Measurements from ENCODE around the gene CDK2. TPM values are rescaled to one million over a fixed set of nuclear protein-coding genes. Genes with fewer than 3 reads are reported as not detected.
"Not testable (repeated sequence)": the region's sequence is repeated elsewhere in the genome, so short reads cannot be mapped to it uniquely, and the experiment has no call there.

The CDK2 gene
- 54.7 and 85.4 TPM in 2 replicates for total RNA-seq (2014; rRNA removed; shearing (Covaris generic))

DNA sequence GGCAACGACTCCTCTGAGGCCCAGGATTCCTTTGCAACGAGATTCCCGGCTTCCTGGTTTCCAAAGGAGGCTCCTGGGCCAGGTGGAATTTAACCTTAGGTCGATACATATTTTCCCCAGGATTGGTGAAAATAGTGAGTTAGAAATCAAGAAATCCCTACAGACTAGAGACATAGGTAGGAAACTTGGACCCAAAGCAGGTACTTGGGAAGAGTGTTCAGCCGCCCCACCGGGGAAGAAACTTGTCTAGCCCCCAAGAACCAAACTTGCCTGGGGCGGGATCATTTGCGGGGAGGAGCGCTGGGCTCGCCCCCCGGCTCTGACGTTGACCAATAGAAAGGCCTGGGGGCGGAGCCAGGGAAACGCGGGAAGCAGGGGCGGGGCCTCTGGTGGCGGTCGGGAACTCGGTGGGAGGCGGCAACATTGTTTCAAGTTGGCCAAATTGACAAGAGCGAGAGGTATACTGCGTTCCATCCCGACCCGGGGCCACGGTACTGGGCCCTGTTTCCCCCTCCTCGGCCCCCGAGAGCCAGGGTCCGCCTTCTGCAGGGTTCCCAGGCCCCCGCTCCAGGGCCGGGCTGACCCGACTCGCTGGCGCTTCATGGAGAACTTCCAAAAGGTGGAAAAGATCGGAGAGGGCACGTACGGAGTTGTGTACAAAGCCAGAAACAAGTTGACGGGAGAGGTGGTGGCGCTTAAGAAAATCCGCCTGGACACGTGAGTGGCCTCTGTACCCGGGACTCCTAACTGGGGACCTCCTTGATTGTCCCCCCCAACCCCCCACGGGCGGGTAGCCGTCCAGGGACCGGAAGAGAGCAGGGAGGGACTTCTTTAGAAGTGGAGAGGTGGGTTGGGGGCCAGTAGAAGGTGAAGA lies at the start of gene CDK2:
Gene CDK2, plus strand, starts transcription at position 423 of the 874 bp plus-strand sequence. Its CDS starts 179 bp downstream, at position 602.
- DNase-seq (ENCODE audit: low read depth) = peak; percentile 82

DNA sequence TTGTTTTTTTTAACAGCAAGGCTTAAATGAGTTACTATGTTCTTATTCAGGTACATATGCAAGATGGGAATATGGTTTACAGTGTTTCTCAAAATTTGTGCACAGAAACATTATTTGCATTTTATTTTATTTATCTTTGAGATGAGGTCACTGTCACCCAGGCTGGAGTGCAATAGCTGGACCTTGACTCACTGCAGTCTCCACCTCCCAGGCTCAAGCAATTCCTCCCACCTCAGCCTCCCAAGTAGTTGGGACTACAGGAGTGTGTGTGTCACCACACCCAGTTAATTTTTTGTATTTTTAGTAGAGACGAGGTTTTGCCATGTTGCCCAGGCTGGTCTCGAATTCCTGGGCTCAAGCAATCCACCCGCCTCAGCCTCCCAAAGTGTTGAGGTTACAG lies 47.6 kb upstream of the CDK2 start:
- DNase-seq (ENCODE audit: low read depth) = not testable (repeated sequence)

GRCh38 chr12:55922126-55922525 lies 44.5 kb upstream of the CDK2 start:
- no peak for DNase-seq (ENCODE audit: low read depth)

- not testable (repeated sequence) for DNase-seq (ENCODE audit: low read depth)
These were observed 43.0 kb upstream of the CDK2 start for GRCh38 chr12:55923648-55924047.

DNA sequence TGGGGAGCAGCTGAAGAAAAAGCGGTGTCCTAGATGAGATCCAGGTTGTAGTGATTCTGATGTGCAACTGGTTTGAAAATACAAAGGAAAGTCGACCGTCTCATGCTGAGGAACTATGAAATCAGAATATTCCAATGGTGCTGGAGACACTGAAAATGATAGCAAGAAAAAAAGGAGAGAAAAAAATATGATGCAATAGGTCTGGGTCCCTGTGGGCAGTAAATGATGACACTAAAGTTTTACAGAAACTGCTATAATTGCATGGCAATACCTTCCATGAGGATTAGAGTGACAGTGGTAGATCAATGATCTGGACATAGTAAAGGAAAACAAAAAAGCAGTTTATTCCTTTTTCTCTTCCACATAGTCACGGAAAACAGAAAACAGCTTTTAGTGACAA lies 41.3 kb upstream of the CDK2 start:
- no peak for DNase-seq (ENCODE audit: low read depth)

DNA sequence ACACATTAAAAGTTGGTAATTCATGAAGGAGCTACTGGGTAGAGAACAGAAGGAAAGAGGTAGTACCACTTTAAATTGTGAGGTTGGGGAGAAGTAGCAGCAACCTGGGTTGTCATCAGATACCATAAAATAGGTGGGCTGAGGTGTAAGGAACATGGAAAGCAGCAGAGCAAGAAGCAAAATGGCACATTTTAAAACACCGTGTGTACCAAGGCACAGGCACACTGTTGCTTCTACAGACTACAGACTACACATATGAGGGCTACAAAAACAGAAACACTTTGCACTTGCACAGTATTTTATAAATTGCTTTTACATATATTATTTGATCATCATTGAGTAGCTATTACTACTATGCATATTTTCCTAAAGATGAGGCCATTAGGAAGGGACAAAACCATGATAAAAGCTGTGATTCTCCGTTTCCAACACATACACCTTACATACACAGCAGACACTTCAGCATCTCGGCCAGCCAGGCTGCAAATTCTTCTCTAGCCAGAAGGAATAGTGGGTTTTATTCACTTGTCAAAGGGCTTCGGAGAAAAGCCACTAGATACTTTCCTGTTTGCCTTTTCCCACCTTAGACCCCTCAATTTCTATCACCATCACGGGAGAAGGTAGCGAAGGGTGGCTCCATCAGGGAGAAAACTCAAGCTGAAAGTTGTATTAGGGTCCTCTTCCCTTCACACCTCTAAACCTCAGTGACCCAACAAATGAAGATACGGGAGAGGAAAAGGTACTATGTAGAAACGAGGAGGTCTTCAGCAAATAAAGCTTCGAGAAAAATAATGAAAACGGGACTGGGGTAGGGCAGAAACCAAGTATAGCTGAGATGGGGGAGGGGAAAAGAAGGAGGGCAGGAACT lies 40.5 kb upstream of the CDK2 start:
- DNase-seq (ENCODE audit: low read depth) = no peak

- peak; percentile 88 for DNase-seq (ENCODE audit: low read depth)
These were observed 39.7 kb upstream of the CDK2 start for GRCh38 chr12:55926738-55927587.

DNA sequence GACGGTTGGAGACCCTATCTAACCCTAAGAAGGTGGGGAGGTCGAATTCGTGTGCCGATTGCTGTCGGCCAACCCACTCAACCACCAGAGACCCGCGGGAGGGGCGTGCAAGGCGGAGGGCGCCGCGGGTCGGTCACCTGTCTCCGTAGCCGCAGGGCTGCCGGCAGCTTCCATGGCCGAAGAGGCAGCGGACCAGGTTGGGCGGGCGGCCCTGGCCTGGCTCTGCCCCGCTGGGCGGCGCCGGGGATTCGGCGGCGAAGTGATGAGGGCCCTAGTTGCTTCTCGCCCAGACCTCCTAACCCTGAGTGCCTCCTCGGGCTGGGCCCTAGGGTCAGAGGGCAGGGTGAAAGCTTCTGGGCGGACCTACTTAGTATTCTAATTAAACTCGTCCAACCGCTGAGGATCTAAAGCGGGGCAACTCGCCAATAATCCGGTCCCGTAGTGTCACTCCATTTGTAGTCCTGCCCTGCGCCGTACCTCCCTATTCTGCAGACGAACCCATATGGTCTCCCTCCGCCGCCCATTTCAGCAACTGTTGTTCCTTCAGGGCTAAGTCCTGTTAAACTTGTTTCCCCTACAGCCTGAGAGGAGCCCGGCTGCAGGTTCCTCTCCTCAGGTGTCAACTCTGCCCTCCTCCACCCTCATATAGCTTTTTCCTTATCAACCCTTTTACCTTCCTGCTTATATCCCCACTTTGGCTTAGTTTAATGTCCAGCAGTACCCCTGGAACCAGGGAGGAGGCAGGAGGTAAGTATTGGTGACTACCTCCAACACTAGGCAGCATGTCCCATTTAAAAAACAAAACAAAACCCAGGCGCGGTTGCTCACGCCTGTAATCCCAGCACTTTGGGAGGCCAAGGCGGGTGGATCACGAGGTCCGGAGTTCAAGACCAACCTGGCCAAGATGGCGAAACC lies 38.8 kb upstream of the CDK2 start, which contains the start of gene PYM1:
Gene PYM1, minus strand, starts transcription at position 307 of the 915 bp plus-strand sequence. Its CDS starts 133 bp downstream, at position 174.
- DNase-seq (ENCODE audit: low read depth) = peak; percentile 72

DNA sequence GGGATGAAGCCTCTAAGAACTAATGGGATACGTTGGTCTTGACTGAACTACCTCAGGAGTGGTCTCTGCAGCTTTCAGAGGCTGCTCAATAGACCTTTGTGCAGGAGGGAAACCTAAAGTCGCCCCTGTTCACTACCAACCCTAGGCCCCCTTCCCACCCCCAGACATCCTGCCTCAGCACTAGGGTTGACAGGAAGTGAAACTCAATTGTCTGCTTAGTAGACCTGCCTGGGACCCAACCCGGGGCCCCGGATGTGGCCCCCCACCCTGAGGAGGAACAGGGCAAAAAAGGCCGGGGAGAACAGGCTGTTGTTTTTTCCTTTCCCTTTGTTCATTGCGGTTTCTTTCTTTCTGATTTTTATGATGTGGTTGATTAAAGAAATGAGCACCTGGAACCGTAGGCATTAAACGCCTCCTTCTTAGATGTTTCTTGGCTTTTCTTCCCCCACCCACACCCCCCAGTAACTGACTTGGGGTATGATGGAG lies 37.3 kb upstream of the CDK2 start:
- DNase-seq (ENCODE audit: low read depth) = no peak

- peak; percentile 56 for DNase-seq (ENCODE audit: low read depth)
These were observed 35.8 kb upstream of the CDK2 start, which contains the start of gene DGKA for GRCh38 chr12:55930771-55931316. TSS of gene DGKA (plus strand) at chr12:55931162. CDS start at chr12:55936504, 5,342 bp downstream.

- peak; percentile 16 for DNase-seq (ENCODE audit: low read depth)
These were observed 35.3 kb upstream of the CDK2 start for GRCh38 chr12:55931317-55931779.

DNA sequence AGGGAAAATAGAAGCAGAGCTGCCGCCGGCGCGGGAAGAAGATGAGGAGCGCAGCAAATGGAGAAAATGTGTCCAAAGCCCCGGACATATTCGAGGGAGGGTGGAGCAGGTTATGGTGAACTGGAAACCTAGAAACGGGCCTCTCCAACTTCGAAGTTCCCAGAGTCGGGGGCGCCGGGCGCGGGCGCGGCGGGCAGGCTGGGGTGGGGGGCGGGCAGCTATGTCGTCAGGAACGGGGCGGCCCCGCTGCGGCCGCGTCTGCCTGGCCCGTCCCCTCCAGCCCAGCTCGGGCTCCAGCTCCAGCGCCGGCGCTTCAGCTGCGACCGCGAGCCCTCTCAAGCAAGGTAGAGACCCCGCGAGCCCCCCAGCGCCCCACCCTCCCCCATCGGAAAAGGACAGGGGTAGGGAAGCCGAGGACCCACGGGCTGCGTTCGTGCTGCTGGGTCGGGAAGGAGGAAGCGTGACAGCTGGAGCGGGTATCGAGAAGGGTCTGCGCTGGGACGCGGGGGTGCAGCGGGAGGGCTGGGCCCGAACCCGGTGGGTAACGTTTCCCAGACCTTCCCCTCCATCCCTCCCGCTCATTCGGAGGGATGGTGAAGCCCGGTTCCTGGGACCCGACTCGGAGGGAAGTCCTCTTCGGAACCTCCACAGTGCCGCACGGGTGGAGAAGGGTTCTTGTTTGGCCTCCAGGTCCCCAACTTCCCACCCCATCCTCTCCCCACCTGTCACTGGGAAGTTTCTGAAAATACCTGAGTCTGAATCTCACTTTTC lies 34.7 kb upstream of the CDK2 start:
- DNase-seq (ENCODE audit: low read depth) = peak; percentile 40

- DNase-seq (ENCODE audit: low read depth) = no peak
These were observed 34.1 kb upstream of the CDK2 start for GRCh38 chr12:55932551-55932910.

- DNase-seq (ENCODE audit: low read depth) = peak; percentile 63
These were observed 33.3 kb upstream of the CDK2 start for GRCh38 chr12:55933169-55933798.

DNA sequence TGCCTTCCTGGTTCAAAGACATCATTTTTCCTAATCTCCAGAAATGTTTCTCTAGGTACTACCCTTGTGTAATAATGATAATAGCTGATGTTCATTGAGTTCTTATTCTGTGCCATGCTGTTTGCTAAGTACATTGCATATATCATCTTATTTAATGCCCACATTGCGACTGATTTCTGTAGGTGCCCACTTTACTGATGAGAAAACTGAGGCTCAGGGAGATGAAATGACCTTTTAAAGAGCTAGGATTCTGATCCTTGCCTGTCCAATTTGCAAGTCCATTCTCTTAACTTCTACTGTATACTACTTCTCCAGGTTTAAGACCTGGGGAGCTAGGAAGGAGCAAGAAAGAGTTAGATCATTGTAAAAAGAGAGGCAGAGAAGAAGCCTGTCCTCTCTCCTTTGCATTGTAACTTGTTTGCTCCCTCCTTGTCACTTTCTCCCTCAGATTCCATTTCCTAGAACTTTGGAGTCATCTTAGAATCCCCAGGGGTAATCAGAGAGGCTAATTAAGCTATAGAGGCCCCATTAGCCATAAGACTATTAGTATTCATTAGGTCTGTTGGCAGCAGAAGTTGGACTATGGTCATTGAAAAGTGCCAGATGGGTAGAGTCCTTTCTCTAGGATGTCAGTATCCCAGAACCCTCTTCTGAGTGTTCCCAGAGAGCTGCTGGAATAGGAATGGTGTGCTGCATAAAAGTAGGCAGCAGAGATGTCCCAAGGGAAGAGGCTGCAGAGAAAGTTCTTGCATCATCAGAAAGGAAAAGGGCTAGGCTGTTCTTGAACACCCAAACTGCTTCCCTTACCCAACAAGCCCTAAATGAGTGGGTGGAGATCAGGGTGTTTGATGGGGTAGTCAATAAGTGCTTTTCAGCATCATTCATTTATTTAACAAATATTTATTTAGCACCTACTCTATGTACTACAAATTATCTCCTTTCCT lies 32.6 kb upstream of the CDK2 start:
- DNase-seq (ENCODE audit: low read depth) = no peak

- DNase-seq (ENCODE audit: low read depth) = no peak
These were observed 31.9 kb upstream of the CDK2 start for GRCh38 chr12:55934773-55935172.

GRCh38 chr12:55935738-55936151 lies 30.9 kb upstream of the CDK2 start:
- no peak for DNase-seq (ENCODE audit: low read depth)
